ENCODE measurements around the gene SLC35B2. TPM values are rescaled to one million over a fixed set of nuclear protein-coding genes. Genes with fewer than 3 reads are reported as not detected.

SLC35B2 gene
- total RNA-seq, 1 experiment from 2014 or later = 60.6 TPM

GRCh38 chr6:44224029-44224964 is 33.0 kb downstream of the SLC35B2 start:
- DNase-seq (ENCODE audit: extremely low read depth, low read depth) = no peak

GRCh38 chr6:44223319-44224028 is 33.9 kb downstream of the SLC35B2 start, which contains the start of gene SLC29A1:
TSS of gene SLC29A1 (plus strand) at chr6:44223595. CDS start at chr6:44227314, 3,719 bp downstream.
- peak; percentile 45 for DNase-seq (ENCODE audit: extremely low read depth, low read depth)

GRCh38 chr6:44222486-44223318 is 34.6 kb downstream of the SLC35B2 start:
- no peak for DNase-seq (ENCODE audit: extremely low read depth, low read depth)

GRCh38 chr6:44221961-44222335 is 35.4 kb downstream of the SLC35B2 start:
- no peak for DNase-seq (ENCODE audit: extremely low read depth, low read depth)

- DNase-seq (ENCODE audit: extremely low read depth, low read depth) = peak; percentile 67
These were observed 35.9 kb downstream of the SLC35B2 start for GRCh38 chr6:44221291-44221960.

GRCh38 chr6:44220913-44221290 is 36.4 kb downstream of the SLC35B2 start:
- DNase-seq (ENCODE audit: extremely low read depth, low read depth) = no peak

GRCh38 chr6:44219815-44220784 is 37.2 kb downstream of the SLC35B2 start:
- DNase-seq (ENCODE audit: extremely low read depth, low read depth) = no peak

GRCh38 chr6:44219053-44219814 is 38.1 kb downstream of the SLC35B2 start:
- no peak for DNase-seq (ENCODE audit: extremely low read depth, low read depth)

GRCh38 chr6:44217332-44218143 is 39.8 kb downstream of the SLC35B2 start:
- DNase-seq (ENCODE audit: extremely low read depth, low read depth) = no peak

GRCh38 chr6:44216677-44217331 is 40.5 kb downstream of the SLC35B2 start, which contains the start of gene MYMX:
TSS of gene MYMX (plus strand) at chr6:44216926. CDS start at chr6:44217472, 546 bp downstream.
- DNase-seq (ENCODE audit: extremely low read depth, low read depth) = no peak

- no peak for DNase-seq (ENCODE audit: extremely low read depth, low read depth)
These were observed 43.0 kb downstream of the SLC35B2 start for GRCh38 chr6:44214307-44214706.

- DNase-seq (ENCODE audit: extremely low read depth, low read depth) = no peak
These were observed 46.0 kb downstream of the SLC35B2 start for GRCh38 chr6:44211284-44211683.

- no peak for DNase-seq (ENCODE audit: extremely low read depth, low read depth)
These were observed 49.4 kb downstream of the SLC35B2 start for GRCh38 chr6:44207966-44208365.

Measured in NCI-H460 (cell line).